ENCODE measurements around the gene TGM2. TPM values are rescaled to one million over a fixed set of nuclear protein-coding genes. Genes with fewer than 3 reads are reported as not detected.
A peak's percentile ranks its signal among the peaks of the same experiment; 100 is the strongest.

Gene TGM2
- total RNA-seq, 1 experiment from 2014 or later, result 113 TPM

- DNase-seq (ENCODE audit: low read depth, low spot score) (no peak), ATAC-seq (no peak)
- ChIA-PET POLR2A (no interaction called here), CTCF (interaction anchor here (0.9 to 1.9 kb wide), 3 partner anchors 28 to 106 kb away, joined by 3 to 7 read pairs (median 3); no protein-coding TSS in a partner anchor)
- Histone ChIP-seq H3K9me3 (ENCODE audit: control insufficient read depth, insufficient read depth, low read depth, low read length) (no peaks in the 10 kb centered on the region), H3K27ac (ENCODE audit: low read length) (peak overlapping the region; percentile 45; the same call in 1 of the 2 replicates), H3K27me3 (ENCODE audit: control insufficient read depth, insufficient read depth, low read length) (no peaks in the 10 kb centered on the region), H3K4me1 (ENCODE audit: control insufficient read depth, insufficient read depth, low read length) (peaks cover 14% of the 10 kb centered on the region), H3K4me3 (ENCODE audit: low read depth in 2 of 2, low read length in 2 of 2) (peak overlapping the region; percentile 48 to 78), H3K36me3 (ENCODE audit: control insufficient read depth, insufficient read depth, low read length) (no peaks in the 10 kb centered on the region)
- intact Hi-C loops (cut with micrococcal nuclease; ENCODE audit: unreplicated experiment) (no loop called here), in situ Hi-C loops (cut with HindIII; ENCODE audit: low pct_unique_long_range_greater_than_20kb, low sequenced_read_pairs) (no loop called here)
- TF ChIP-seq REST (IDR thresholded peaks at IDR 0.05; ENCODE audit: insufficient read depth in 1 of 2, low read depth in 2 of 2, low read length in 1 of 2) (no peak), POLR2AphosphoS5 (IDR thresholded peaks at IDR 0.05; ENCODE audit: low read depth, low read length) (no peak)
- no TSS peak for BruUV-seq (replicated peaks)
Measured at GRCh38 chr20:38164069-38164468, 1.0 kb downstream of the TGM2 start.

- CTCF ChIA-PET, result interaction anchor here (0.6 to 1.9 kb wide), 4 partner anchors 28 to 119 kb away, joined by 3 to 7 read pairs (median 5); no protein-coding TSS in a partner anchor
- Histone ChIP-seq H3K4me1 (ENCODE audit: control insufficient read depth, insufficient read depth, low read length) (peaks cover 7% of the 10 kb centered on the region), H3K9me3 (ENCODE audit: control insufficient read depth, insufficient read depth, low read depth, low read length) (no peaks in the 10 kb centered on the region), H3K27me3 (ENCODE audit: control insufficient read depth, insufficient read depth, low read length) (no peaks in the 10 kb centered on the region), H3K36me3 (ENCODE audit: control insufficient read depth, insufficient read depth, low read length) (no peaks in the 10 kb centered on the region), H3K27ac (ENCODE audit: low read length) (peak overlapping the region; percentile 45; the same call in 1 of the 2 replicates), H3K4me3 (ENCODE audit: low read depth in 2 of 2, low read length in 2 of 2) (peak overlapping the region; percentile 48 to 78)
- DNase-seq (ENCODE audit: low read depth, low spot score) (no peak), ATAC-seq (no peak)
- in situ Hi-C loops (cut with HindIII; ENCODE audit: low pct_unique_long_range_greater_than_20kb, low sequenced_read_pairs), result no loop called here
- intact Hi-C loops (cut with micrococcal nuclease; ENCODE audit: unreplicated experiment), result loop anchor here (1.0 kb wide), 1 partner anchor 106 kb away; no protein-coding TSS in a partner anchor
- POLR2A ChIA-PET, result no interaction called here
- no TSS peak for BruUV-seq (replicated peaks)
- no peak for TF ChIP-seq REST (IDR thresholded peaks at IDR 0.05; ENCODE audit: insufficient read depth in 1 of 2, low read depth in 2 of 2, low read length in 1 of 2)
- no peak for TF ChIP-seq SIN3A (IDR thresholded peaks at IDR 0.05; ENCODE audit: borderline replicate concordance, insufficient read depth, low read depth, low read length)
- TF ChIP-seq CTCF (IDR thresholded peaks at IDR 0.05), result no peak
- no peak for TF ChIP-seq POLR2AphosphoS5 (IDR thresholded peaks at IDR 0.05; ENCODE audit: low read depth, low read length)
- TF ChIP-seq TCF7L2 (IDR thresholded peaks at IDR 0.05; ENCODE audit: low read depth, low read length), result no peak
Measured at GRCh38 chr20:38162878-38163875, 1.9 kb downstream of the TGM2 start.
